Stomach (tissue), 9 donors: ENCODE measurements around the gene SEZ6L2. TPM values are rescaled to one million over a fixed set of nuclear protein-coding genes. Genes with fewer than 3 reads are reported as not detected.
"Not testable (repeated sequence)": the region's sequence is repeated elsewhere in the genome, so short reads cannot be mapped to it uniquely, and the experiment has no call there.

ENCODE experiments used
- DNase-seq, 2 donors: peaks; one replicate each; pipeline versions ENCODE4 v3.0.0 to v3.0.0-alpha.2; 2013 to 2019
- H3K27ac ChIP-seq, 5 donors: fragments of 200-600 bp in 4 of 5; sonication (generic) in 4 of 5; one replicate each; pipeline ENCODE4 v1.5.1; 2013 to 2019; ENCODE audit warnings: mild to moderate bottlenecking in 1 of 5, moderate library complexity in 1 of 5
- H3K27me3 ChIP-seq, 3 donors: fragments of 200-600 bp; sonication (generic); one replicate each; pipeline ENCODE4 v1.5.1; 2017 to 2019; ENCODE audit warnings: mixed run types in 1 of 3
- H3K36me3 ChIP-seq, 4 donors: fragments of 200-600 bp; sonication (generic); 1 replicate in 3 of 4; 2 replicates in 1 of 4; pipeline ENCODE4 v1.5.1; 2016 to 2019
- H3K4me1 ChIP-seq, 4 donors: fragments of 200-600 bp; sonication (generic); one replicate each; pipeline ENCODE4 v1.5.1; 2016 to 2019
- H3K4me3 ChIP-seq, 4 donors: fragments of 200-600 bp; sonication (generic) in 3 of 4; one replicate each; pipeline ENCODE4 v1.5.1; 2016 to 2019; ENCODE audit warnings: mild to moderate bottlenecking in 1 of 4
- H3K9me3 ChIP-seq, 4 donors: fragments of 200-600 bp; sonication (generic); one replicate each; pipeline ENCODE4 v1.5.1; 2016 to 2019
- EP300 ChIP-seq: sonication (generic); formaldehyde crosslinking; IDR thresholded peaks from one replicate; pipeline ENCODE4 v1.6.1; 2017; ENCODE audit warnings: antibody characterized with exemption
- POLR2A ChIP-seq, 4 donors: fragments of 450-650 bp; IDR thresholded peaks; one replicate each; pipeline ENCODE4 v1.6.1; 2016; ENCODE audit warnings: antibody characterized with exemption in 4 of 4, control low read depth in 2 of 4, mild to moderate bottlenecking in 1 of 4, moderate library complexity in 1 of 4
- POLR2AphosphoS5 ChIP-seq, 3 donors: sonication (generic); formaldehyde crosslinking; IDR thresholded peaks; one replicate each; pipeline ENCODE4 v1.6.1; 2016; ENCODE audit warnings: antibody characterized with exemption in 3 of 3
- WGBS, 5 donors: extraction: QIAGEN DNeasy Blood & Tissue Kit in 3 of 5; methylation state at CpG; one replicate each; pipeline versions ENCODE4 v1.1.5 to v1.1.7; 2013 to 2018; 5-methylcytosine and 5-hydroxymethylcytosine counted together
- intact Hi-C: fragments of 100-400 bp; cut with DNase I; formaldehyde crosslinking; loops from one replicate; pipeline ENCODE4 v1.15.1; 2023; ENCODE audit warnings: low total_unique reads
- polyA plus RNA-seq, 3 donors: library from polyadenylated mRNA; stranded (reverse); fragments of 200-250 nt; gene quantifications; one replicate each; pipeline ENCODE4 v1.2.3, GENCODE V29; 2013
- total RNA-seq, 5 donors: library from RNA; depleted of rRNA; stranded (reverse); fragments of >200 nt; gene quantifications; one replicate each; pipeline versions ENCODE4 v1.1.0 to v1.2.3, GENCODE V29; 2014 to 2016
- TF ChIP-seq, protein P1 (sequence below), 7 experiments: fragments of 450-650 bp in 4 of 7; fragments of 200-600 bp in 3 of 7; sonication (generic) in 3 of 7; IDR thresholded peaks; one replicate each; pipeline ENCODE4 v1.5.1; 2016 to 2019; ENCODE audit warnings: antibody characterized with exemption in 7 of 7, control low read depth in 2 of 7, mild to moderate bottlenecking in 1 of 7
- donor health status: healthy with polysubstance abuse.
- donor health status: Bipolar disorder and iron deficiency.
- donor health status: healthy.

Gene SEZ6L2
- total and polyA plus RNA-seq, 8 donors = 1.5 to 31.4 (median 7.7) TPM; not detected in 1

- no peaks in the 10 kb centered on the region for H3K27me3 ChIP-seq
- intact Hi-C loops = no loop called here
- no peak overlapping the region for H3K27ac ChIP-seq
- H3K4me3 ChIP-seq = no peak overlapping the region
- H3K4me1 ChIP-seq = no peaks in the 10 kb centered on the region
- TF ChIP-seq, protein P1, sequence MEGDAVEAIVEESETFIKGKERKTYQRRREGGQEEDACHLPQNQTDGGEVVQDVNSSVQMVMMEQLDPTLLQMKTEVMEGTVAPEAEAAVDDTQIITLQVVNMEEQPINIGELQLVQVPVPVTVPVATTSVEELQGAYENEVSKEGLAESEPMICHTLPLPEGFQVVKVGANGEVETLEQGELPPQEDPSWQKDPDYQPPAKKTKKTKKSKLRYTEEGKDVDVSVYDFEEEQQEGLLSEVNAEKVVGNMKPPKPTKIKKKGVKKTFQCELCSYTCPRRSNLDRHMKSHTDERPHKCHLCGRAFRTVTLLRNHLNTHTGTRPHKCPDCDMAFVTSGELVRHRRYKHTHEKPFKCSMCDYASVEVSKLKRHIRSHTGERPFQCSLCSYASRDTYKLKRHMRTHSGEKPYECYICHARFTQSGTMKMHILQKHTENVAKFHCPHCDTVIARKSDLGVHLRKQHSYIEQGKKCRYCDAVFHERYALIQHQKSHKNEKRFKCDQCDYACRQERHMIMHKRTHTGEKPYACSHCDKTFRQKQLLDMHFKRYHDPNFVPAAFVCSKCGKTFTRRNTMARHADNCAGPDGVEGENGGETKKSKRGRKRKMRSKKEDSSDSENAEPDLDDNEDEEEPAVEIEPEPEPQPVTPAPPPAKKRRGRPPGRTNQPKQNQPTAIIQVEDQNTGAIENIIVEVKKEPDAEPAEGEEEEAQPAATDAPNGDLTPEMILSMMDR (IDR thresholded peaks at IDR 0.05) = no peak
- no peak for TF ChIP-seq EP300
- TF ChIP-seq POLR2AphosphoS5 (IDR thresholded peaks at IDR 0.05) = no peak
- TF ChIP-seq POLR2A (IDR thresholded peaks at IDR 0.05) = no peak
- no peaks in the 10 kb centered on the region for H3K9me3 ChIP-seq
- peaks cover 0 to 43% (median 32%) of the 10 kb centered on the region in 4 donors for H3K36me3 ChIP-seq
- 72 to 86% (median 77%) methylated on average over 11 of the region's 11 CpGs for WGBS, 5 donors
- DNase-seq = no peak
Measured at GRCh38 chr16:29912087-29912486, 12.7 kb upstream of the SEZ6L2 start.

DNA sequence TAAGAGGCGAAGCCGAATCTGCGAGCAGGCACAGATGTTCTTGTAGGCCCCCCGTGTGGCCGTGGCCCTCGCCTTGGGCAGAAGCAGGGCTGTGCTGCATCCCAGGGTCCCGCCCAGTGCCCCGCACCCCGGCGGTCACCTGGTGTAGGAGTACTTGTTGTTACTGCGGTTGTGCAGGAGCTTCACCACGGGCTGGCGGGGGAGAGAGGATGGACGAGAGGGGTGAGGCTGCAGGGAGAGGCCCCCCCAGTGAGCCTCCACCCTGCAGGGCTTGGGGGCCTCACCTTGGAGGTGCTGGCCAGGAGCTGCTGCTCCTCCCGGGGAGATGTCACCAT lies 12.3 kb upstream of the SEZ6L2 start:
- H3K36me3 ChIP-seq = peaks cover 0 to 43% (median 33%) of the 10 kb centered on the region in 4 donors
- H3K4me3 ChIP-seq = no peak overlapping the region
- no peak for DNase-seq
- intact Hi-C loops = no loop called here
- H3K27me3 ChIP-seq = no peaks in the 10 kb centered on the region
- no peaks in the 10 kb centered on the region for H3K9me3 ChIP-seq
- 71 to 82% (median 78%) methylated on average over 13 to 15 of the region's 15 CpGs for WGBS, 5 donors
- no peaks in the 10 kb centered on the region for H3K4me1 ChIP-seq
- TF ChIP-seq EP300 = no peak
- H3K27ac ChIP-seq = no peak overlapping the region

GRCh38 chr16:29910819-29911675 lies 11.7 kb upstream of the SEZ6L2 start:
- TF ChIP-seq POLR2AphosphoS5 (IDR thresholded peaks at IDR 0.05) (no peak), EP300 (no peak)
- Histone ChIP-seq H3K4me3 (no peak overlapping the region), H3K27ac (no peak overlapping the region), H3K36me3 (peaks cover 0 to 49% (median 35%) of the 10 kb centered on the region in 4 donors), H3K9me3 (no peaks in the 10 kb centered on the region), H3K27me3 (no peaks in the 10 kb centered on the region), H3K4me1 (no peaks in the 10 kb centered on the region)
- intact Hi-C loops = no loop called here
- 84 to 92% (median 89%) methylated on average over 15 to 20 of the region's 20 CpGs for WGBS, 5 donors
- no peak for DNase-seq

GRCh38 chr16:29909851-29910250 lies 10.5 kb upstream of the SEZ6L2 start:
- H3K27ac ChIP-seq, H3K4me1 ChIP-seq, intact Hi-C loops, H3K9me3 ChIP-seq, H3K4me3 ChIP-seq, H3K27me3 ChIP-seq, DNase-seq: not testable (repeated sequence)
- 79 to 94% (median 82%) methylated on average over 6 of the region's 6 CpGs for WGBS, 5 donors
- H3K36me3 ChIP-seq = peaks cover 0 to 45% (median 34%) of the 10 kb centered on the region in 4 donors

DNA sequence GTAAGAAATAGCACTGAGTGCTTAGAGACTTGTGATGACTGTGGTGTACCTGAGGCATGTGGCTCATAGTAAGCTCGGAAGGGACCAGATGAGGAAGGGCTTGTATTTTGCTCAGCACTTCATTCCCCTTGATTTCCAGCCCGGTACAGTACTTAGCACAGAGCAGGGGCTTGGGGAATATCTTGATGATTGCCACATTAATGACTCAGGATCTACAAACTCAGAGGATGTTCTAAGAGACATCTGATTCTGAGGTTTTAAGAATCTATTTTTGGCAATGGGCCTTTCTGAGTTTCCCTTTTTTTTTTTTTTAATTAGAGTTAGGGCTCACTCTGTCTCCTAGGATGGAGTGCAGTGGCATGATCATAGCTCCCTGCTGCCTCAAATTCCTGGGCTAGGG lies 10.0 kb upstream of the SEZ6L2 start:
- Histone ChIP-seq H3K4me3 (no peak overlapping the region), H3K9me3 (no peaks in the 10 kb centered on the region), H3K4me1 (no peaks in the 10 kb centered on the region), H3K27ac (no peak overlapping the region), H3K27me3 (no peaks in the 10 kb centered on the region), H3K36me3 (peaks cover 0 to 41% (median 30%) of the 10 kb centered on the region in 4 donors)
- intact Hi-C loops = no loop called here
- WGBS, 5 donors = 58 to 85% (median 69%) methylated on average over 2 of the region's 2 CpGs
- no peak for DNase-seq
- TF ChIP-seq EP300 = no peak
- TF ChIP-seq, protein P1 (IDR thresholded peaks at IDR 0.05) = no peak
- TF ChIP-seq POLR2AphosphoS5 (IDR thresholded peaks at IDR 0.05) = no peak
- TF ChIP-seq POLR2A (IDR thresholded peaks at IDR 0.05) = no peak

DNA sequence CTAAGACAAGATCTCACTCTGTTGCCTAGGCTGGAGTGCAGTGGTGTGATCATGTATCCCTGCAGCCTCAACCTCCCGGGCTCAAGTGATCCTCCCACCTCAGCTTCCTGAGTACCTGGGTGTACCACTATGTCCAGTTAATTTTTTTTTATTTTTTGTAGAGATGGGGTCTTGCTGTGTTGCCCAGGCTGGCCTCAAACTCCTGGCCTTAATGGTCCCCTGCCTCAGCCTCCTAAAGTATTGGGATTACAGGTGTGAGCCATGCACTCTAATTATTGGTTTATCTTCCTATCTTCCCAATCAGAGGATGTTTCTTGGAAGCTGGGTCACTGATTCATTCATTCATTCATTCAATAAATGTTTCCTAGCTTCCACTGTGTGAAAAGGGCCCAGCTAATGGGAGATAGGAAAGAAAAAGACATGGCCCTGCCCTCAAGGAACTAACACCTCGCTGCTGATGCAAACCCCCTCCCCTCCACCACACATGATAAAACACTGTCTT lies 9.4 kb upstream of the SEZ6L2 start:
- 77 to 90% (median 78%) methylated on average over 2 of the region's 2 CpGs for WGBS, 5 donors
- no peak overlapping the region for H3K4me3 ChIP-seq
- H3K27me3 ChIP-seq = no peaks in the 10 kb centered on the region

More for the DNA sequence above, 9.4 kb upstream of the SEZ6L2 start:
- Histone ChIP-seq H3K27ac (no peak overlapping the region), H3K9me3 (no peaks in the 10 kb centered on the region), H3K4me1 (no peaks in the 10 kb centered on the region), H3K36me3 (peaks cover 0 to 34% (median 24%) of the 10 kb centered on the region in 4 donors)
- DNase-seq = no peak
- intact Hi-C loops = no loop called here
- TF ChIP-seq, protein P1 (IDR thresholded peaks at IDR 0.05) = no peak
- TF ChIP-seq POLR2AphosphoS5 (IDR thresholded peaks at IDR 0.05) = no peak
- TF ChIP-seq EP300 = no peak
